Lung microvascular endothelial cell (primary cell): ENCODE results near the gene AFF4. TPM values are rescaled to one million over a fixed set of nuclear protein-coding genes. Genes with fewer than 3 reads are reported as not detected.
"Not testable (repeated sequence)": the region's sequence is repeated elsewhere in the genome, so short reads cannot be mapped to it uniquely, and the experiment has no call there.

ENCODE experiments used
- DNase-seq, 2 donors: peaks; one replicate each; pipeline versions ENCODE4 v3.0.0 to v3.0.0-alpha.2; 2010; ENCODE audit warnings: low read depth in 2 of 2
- total RNA-seq: library from RNA; depleted of rRNA; stranded (reverse); fragments of >200 nt; gene quantifications from 2 replicates; pipeline ENCODE4 v1.2.1, GENCODE V29; 2014

The AFF4 gene, protein sequence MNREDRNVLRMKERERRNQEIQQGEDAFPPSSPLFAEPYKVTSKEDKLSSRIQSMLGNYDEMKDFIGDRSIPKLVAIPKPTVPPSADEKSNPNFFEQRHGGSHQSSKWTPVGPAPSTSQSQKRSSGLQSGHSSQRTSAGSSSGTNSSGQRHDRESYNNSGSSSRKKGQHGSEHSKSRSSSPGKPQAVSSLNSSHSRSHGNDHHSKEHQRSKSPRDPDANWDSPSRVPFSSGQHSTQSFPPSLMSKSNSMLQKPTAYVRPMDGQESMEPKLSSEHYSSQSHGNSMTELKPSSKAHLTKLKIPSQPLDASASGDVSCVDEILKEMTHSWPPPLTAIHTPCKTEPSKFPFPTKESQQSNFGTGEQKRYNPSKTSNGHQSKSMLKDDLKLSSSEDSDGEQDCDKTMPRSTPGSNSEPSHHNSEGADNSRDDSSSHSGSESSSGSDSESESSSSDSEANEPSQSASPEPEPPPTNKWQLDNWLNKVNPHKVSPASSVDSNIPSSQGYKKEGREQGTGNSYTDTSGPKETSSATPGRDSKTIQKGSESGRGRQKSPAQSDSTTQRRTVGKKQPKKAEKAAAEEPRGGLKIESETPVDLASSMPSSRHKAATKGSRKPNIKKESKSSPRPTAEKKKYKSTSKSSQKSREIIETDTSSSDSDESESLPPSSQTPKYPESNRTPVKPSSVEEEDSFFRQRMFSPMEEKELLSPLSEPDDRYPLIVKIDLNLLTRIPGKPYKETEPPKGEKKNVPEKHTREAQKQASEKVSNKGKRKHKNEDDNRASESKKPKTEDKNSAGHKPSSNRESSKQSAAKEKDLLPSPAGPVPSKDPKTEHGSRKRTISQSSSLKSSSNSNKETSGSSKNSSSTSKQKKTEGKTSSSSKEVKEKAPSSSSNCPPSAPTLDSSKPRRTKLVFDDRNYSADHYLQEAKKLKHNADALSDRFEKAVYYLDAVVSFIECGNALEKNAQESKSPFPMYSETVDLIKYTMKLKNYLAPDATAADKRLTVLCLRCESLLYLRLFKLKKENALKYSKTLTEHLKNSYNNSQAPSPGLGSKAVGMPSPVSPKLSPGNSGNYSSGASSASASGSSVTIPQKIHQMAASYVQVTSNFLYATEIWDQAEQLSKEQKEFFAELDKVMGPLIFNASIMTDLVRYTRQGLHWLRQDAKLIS
- total RNA-seq = 19.8 and 20.4 TPM in 2 replicates

DNA sequence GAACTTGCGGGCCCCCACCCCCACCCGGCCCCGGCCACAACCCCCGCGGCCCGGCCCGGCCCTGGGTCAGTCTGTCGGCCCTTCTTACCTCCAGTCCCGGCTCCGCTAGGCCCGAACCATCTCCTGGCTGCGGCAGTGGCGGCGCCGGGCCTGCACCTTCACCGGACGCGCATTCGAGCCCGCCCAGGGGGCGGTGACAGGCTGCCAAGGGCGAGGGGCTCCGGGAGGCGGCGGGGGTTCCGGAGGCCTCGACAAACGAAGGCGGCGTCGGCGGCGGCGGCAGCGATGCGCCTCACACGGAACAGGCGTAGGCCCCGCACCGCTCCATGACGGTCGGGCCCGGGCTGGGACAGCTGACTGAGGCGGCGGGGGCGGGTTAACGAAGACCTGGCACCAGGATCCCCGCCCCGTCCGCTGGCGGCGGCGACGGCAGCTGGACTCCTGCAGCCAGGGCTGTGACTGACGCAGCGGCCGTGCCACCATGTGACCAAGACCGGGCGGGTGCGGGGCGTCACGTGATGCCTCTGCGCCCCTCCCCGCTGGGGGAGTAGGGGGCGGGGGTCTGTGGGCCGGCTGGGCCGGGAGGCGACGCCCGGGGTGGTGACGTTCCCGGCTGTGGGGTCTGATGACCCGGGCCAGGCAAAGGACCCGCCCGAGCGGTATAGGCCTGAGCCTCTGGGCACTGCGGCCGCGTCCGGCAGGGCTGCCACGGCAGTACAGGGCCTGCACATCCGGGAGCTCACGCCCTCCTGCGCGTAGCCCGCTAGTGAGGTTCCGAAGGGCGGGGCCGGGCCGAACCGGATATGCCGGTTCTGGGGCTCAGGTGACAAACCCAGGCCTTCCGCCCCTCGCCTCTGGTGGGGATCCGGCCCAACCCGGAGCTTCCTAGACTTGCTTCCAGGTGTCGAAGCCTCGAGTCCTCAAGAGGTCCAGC lies at the start of gene AFF4:
Gene AFF4, minus strand, starts transcription at position 464 of the 934 bp plus-strand sequence. CDS start 26,445 bp downstream, outside the sequence.
- DNase-seq = peak; percentile 97 to 99

DNA sequence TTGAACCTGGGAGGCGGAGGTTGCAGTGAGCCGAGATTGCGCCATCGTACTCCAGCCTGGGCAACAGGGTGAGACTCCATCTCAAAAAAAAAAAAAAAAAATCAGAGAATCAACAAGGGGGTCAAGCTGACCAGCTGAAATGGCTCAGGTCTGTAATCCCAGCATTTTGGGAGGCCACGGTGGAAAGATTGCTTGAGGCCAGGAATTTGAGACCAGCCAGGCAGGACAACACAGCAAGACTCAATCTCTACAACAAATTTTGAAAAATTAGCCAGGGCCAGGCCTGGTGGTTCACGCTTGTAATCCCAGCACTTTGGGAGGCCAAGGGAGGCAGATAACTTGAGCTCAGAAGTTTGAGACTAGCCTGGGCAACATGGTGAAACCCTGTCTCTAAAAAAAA lies 45.0 kb upstream of the AFF4 start:
- DNase-seq = not testable (repeated sequence)

DNA sequence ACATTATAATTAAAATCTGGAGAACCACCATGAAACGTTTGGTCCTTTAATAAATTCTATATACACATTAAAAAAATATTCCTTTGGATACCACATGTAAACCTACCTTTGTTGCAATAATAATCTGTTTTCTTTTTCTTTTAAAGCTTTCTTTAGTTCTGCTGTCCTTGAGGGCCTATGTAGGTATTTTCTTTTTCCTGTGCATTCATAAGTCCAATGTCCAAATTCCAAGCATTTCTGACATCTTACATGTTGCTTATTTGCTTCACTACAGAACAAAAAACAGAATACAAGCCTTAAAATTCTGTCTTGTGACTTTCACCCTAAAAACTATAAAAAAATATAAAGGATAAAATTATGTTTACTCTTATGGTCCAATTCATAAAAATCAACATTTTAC lies 43.2 kb upstream of the AFF4 start:
- no peak for DNase-seq

DNA sequence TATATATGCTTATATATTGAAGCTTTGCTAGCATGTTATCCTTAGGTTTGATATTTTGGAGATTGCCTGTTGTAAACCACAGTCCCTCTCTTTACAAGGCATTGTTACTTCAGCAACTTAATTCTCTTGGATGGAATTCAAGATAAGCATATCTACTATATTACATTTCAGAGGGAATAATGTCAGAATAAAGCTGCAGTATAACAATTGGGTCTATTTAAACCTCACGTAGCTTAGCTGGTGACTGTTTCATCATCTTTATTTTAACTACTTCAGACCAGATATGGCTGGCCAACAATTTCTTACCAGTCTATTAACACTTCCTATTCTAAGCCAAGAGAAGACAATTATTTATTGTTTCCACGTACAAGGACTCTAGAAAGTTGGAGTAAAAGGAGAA lies 35.8 kb upstream of the AFF4 start:
- DNase-seq = no peak

DNA sequence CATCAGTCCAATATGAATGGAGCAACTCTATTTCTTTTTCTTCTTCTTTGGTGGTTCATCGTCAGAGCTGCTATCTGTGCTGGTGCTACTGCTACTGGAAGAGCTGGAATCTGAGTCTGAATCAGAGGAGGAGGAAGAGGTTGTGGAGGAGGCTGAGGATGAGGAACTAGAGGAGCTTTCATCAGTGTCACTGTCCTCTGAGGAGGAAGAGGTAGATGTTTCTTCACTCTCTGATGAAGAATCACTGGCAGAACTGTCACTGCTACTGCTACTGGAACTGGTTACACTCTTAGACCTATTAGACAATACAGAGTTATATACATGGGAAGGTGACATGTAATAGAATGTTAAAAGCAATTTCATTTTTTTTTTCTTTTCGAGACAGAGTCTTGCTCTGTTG lies 35.1 kb upstream of the AFF4 start:
- DNase-seq = no peak

DNA sequence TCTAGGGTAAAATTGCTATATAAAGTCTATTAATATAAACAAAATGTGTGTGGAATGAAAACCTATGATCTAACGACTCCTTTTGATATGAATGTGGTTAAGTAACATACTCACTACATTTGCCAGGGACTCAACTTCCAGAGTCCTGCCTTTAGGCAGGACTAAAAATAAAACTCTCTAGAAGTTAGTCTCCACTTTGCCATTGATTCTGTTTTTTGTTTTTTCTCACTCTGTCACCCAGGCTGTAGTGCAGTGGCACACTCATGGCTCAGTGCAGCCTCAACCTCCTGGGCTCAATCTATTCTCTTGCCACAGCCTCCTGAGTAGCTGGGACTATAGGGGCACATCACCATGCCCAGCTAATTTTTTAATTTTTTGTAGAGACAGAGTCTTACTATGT lies 32.9 kb upstream of the AFF4 start:
- no peak for DNase-seq

DNA sequence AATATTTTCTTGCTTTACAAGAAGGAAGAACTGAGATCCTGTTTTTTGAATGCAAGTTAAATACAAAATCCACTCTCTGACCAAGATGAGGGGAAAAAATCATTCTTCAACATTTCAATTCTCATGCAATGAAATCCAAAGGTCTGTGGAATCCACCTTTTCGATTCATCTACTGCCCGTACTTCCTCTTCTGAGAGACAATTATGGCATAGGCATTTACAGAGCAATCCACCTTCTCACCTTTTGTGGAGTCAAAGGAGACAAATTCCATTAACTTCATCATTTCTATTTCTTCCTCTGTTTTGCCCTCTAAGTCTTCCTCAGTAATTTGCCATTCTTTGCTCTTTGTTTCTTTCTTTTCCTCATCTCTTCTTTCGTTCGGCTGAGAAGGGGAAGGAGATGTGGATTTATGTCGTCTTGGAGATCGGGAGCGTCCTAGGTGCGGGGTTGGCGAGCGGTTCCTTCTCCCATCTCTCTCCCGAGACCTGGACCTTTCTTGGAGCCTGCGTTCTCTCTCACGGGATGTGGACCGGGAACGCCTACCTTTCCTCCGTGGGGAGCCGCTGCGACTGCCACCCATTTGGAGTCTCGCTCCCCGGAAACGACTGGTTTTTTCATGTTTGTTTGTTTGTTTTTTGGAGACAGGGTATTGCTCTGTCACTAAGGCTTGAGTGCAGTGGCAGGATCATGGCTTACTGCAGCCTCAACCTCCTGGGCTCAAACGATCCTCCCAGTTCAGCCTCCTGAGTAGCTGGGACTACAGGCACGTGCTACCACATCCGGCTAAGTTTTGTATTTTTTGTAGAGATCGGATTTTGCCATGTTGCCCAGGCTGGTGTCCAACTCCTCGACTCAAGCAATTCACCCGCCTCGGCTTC lies 24.3 kb upstream of the AFF4 start:
- no peak for DNase-seq

DNA sequence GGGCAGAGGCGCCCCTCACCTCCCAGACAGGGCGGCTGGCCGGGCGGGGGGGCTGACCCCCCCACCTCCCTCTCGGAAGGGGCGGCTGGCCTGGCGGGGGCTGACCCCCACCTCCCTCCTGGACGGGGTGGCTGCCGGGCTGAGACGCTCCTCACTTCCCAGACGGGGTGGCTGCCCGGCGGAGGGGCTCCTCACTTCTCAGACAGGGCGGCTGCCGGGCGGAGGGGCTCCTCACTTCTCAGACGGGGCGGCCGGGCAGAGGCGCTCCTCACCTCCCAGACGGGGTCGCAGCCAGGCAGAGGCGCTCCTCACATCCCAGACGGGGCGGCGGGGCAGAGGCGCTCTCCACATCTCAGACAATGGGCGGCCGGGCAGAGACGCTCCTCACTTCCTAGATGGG lies 19.5 kb upstream of the AFF4 start:
- not testable (repeated sequence) for DNase-seq

DNA sequence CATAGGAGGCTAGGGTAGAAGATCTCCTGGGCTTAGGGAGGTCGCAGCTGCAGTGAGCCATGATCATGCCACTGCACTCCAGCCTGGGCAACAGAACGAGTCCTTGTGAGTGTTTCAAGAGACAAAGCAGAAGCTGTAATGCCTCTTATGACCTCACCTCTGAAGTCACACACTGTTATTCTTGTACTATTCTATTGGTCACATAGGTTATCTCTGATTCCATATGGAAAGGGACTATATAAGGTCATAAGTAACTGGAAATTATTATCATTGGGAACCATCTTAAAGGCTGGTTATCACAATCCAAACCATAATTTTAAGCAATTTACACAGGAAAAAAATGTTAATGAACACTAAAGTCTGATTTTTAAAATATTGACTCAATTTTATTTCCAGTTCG lies 17.9 kb upstream of the AFF4 start:
- DNase-seq = no peak

DNA sequence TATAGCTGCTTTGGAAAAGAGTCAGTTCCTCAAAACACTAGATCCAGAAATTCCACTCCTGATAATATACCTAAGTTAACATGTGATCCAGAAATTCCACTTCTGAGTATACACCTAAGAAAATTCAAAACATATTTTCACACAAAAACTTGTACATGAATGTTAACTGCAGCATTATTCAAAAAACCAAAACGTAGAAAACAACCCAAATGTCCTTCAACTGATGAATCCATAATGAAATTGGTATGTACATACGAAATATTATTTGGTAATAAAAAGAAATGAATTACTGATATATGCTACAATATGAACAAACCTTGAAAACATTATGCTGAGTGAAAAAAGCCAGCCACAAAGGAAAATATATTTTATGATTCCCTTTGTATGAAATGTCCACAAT lies 16.5 kb upstream of the AFF4 start:
- no peak for DNase-seq

DNA sequence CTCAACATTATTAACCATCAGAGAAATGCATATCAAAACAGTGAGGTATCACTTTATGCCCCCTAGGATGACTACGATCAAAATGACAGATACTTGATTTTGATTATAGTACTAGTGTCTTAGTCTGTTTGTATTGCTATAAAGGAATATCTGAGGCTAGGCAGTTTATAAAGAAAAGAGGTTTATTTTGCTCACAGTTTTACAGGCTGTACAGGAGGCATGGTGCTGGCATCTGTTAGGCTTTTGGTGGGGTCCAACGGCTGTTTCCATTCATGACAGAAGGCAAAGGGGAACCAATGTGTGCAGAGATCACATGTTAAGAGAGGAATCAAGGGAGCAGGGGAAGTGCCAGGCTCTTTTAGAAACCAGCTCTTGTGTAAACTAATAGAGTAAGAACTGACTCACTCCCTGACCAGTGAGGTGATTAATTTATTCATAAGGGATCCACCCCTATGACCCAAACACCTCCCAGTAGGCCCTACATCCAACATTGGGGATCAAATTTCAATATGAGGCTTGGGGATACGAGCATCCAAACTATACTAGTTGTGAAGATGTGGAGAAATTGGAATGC lies 16.0 kb upstream of the AFF4 start:
- peak in 1 of 2 donors; percentile 6 for DNase-seq

DNA sequence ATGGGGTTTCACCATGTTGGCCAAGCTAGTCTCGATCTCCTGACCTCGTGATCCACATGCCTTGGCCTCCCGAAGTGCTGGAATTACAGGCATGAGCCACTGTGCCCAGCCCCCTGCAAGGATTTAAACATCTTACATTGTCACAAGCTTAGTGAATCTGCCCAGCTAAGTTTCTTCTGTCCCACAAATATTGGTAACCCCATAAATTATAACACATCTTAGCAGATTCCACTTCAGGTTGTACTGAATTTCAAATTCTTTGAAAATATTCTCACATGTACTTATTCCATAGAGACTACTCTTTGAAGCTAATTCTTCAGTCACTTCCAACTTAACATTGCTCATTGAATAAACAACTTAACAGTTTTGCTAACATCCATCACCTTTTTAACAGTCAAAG lies 13.4 kb upstream of the AFF4 start:
- DNase-seq = no peak

DNA sequence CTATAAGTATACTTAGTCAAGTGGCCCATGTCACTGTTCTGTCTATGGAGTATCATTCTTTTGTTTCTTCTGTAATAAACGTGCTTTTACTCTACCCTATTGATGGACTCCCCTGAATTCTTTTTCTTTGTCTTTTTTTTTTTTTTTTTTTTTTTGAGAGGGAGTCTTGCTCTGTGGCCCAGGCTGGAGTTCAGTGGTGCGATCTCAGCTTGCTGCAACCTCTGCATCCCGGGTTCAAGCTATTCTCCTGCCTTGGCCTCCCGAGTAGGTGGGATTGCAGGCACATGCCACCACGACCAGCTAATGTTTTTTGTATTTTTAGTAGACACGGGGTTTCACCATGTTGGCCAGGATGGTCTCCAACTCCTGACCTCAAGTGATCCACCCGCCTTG lies 9.0 kb upstream of the AFF4 start:
- DNase-seq = not testable (repeated sequence)

DNA sequence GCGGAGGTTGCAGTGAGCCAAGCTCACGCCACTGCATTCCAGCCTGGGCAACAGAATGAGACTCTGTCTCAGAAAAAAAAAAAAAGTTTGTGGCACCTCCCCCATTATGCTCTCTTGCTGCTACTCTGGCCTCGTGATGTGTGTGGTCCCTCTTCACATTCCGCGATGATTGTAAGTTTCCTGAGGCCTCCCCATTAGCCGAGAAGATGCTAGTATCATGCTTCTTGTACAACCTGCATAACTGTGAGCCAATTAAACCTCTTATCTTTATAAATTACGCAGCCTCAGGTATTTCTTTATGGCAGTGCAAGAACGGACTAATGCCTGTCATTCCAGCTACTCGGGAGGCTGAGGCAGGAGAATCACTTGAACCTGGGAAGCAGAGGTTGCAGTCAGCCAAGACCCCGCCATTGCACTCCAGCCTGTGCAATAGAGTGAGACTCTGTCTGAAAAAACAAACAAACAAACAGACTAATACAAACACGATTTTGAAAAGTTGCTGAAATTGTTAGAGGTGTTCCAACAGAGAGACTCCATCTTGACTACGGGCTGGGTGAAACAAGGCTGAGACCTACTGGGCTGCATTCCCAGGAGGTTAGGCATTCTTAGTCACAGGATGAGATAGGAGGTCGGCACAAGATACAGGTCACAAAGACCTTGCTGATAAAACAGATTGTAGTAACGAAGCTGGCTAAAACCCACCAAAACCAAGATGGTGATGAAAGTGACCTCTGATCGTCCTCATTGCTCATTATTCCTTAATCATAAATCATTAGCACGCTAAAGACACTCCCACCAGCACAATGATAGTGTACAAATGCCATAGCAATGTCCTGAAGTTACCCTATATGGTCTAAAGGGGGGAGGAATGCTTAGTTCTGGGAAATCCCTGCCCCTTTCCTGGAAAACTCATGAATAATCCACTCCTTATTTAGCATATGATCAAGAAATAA lies 8.3 kb upstream of the AFF4 start:
- DNase-seq = peak in 1 of 2 donors; percentile 9

DNA sequence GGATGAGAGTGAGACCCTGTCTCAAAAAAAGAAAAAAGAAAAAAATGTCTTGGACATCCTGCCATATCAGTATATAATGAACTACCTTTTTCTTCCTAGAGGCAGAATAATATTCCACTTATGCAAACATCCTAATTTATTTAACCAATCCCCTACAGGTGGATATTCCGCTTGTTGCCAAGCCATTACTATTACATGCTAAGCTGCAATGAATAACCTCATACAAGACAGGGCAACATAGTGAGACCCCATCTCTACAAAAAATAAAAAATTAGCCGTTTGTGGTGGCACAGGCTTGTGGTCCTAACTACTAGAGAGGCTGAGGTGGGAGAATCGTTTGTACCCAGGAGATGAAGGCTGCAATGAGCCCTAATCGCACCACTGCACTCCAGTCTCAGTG lies 1.7 kb upstream of the AFF4 start:
- no peak for DNase-seq

DNA sequence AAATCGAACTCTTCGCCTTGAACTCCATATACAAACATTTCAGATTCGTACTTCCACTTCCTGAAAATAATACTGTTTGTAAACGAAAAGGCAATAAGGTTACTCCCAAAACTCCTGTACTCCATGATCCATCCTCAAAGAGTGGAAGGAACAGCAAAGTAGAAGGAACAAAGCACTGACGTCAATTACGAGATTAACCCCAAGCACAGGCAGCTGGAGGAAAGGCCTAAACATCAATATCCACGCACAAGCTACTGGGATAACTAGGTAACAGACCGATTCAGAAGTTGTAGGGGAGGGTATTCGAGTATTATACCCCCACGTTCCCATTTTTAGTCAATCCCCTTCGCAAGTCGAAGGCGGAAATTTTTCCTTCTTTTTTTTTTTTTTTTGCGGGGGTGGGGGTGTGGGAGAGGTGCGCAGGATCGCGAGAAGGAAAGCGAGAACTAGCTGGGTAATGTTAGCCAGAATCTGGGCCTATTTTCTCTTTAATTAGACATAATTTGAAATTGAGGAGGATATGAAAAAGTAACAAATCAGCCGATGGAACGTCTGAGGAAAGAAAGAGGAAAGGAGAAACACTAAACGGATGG lies 909 bp downstream of the AFF4 start:
- DNase-seq = peak; percentile 77 to 78

DNA sequence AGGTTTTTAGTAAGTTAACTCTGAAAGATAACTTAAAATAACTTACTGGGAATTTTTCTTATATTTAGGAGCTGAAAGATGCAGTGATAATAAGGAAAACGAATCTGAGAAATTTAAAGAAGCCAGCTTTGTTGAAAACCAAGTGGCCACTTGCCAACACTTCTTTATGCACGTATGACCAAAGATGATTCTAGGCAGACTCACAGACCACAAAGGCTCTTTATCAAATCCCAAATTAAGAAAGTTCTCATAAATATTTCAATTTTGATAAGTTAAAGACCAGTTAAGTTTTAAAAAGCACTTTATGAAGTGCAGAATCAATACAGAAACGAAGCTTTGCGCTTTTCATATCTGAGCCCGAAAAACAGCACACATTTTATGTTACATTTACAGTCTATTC lies 1.5 kb downstream of the AFF4 start:
- peak; percentile 48 to 51 for DNase-seq
